Activated CD4-positive, alpha-beta memory T cell treated with anti-CD3 and anti-CD28 coated beads, Interleukin-2, amount 10 ng/mL, durations not matched to agents 7 days and 5 days (primary cell): ENCODE data around the gene HPSE. TPM values are rescaled to one million over a fixed set of nuclear protein-coding genes. Genes with fewer than 3 reads are reported as not detected.

ENCODE experiments used
- CTCF ChIA-PET: fragments of 350-600 bp; sonication (Branson Sonifier 250); formaldehyde crosslinking; loops from one replicate; lab custom pipeline; 2021; ENCODE audit warnings: antibody characterized with exemption, inconsistent platforms; lab: Charles Lee
- POLR2A ChIA-PET: fragments of 350-600 bp; sonication (Branson Sonifier 250); formaldehyde crosslinking; loops from one replicate; lab custom pipeline; 2021; ENCODE audit warnings: antibody characterized with exemption; lab: Charles Lee
- DNase-seq: peaks from one replicate; pipeline ENCODE4 v3.0.0-alpha.2; 2020
- H3K27ac Mint-ChIP-seq: one replicate; pipeline ENCODE4 v1.8.0; 2021; ENCODE audit warnings: mild to moderate bottlenecking, mixed read lengths
- H3K27me3 Mint-ChIP-seq: one replicate; pipeline ENCODE4 v1.8.0; 2021; ENCODE audit warnings: mixed read lengths
- H3K36me3 Mint-ChIP-seq: one replicate; pipeline ENCODE4 v1.8.0; 2021; ENCODE audit warnings: low read depth, mixed read lengths
- H3K4me1 Mint-ChIP-seq: one replicate; pipeline ENCODE4 v1.8.0; 2021; ENCODE audit warnings: mixed read lengths
- H3K4me3 Mint-ChIP-seq: one replicate; pipeline ENCODE4 v1.8.0; 2021; ENCODE audit warnings: mild to moderate bottlenecking, mixed read lengths
- H3K9me3 Mint-ChIP-seq: one replicate; pipeline ENCODE4 v1.8.0; 2021; ENCODE audit warnings: mixed read lengths
- total RNA-seq, 2 experiments: library from RNA; stranded (reverse); gene quantifications; one replicate each; pipeline ENCODE4 v1.2.3, GENCODE V29; 2021

The HPSE gene
- total RNA-seq, 2 experiments from 2014 or later = 30.4 to 32.7 TPM

DNA sequence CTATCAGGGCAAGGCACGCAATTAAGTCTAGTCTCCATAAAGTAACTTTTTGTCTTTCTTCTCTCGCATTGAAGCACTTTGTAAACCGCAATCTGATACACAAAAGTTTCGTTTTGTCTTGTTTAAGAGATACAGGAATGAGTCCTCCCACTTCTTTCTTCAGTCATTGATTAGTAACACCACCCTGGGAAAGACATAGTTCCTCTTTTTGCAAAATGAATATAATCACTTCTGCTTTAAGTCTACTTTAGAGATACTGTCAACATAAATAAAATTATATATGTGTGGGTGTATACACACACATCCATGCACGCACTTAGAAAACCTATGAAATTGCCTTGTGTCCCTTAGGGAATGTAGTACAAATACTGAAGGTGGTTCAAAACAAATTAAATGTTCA, 61.7 kb downstream of the HPSE start:
- ChIA-PET CTCF (interaction anchor here (0.8 to 1.2 kb wide), 2 partner anchors 12 to 117 kb away, joined by 3 to 4 read pairs; partner anchors contain the start of gene COQ2), POLR2A (interaction anchor here (1.0 kb wide), 1 partner anchor 37 kb away, joined by 3 read pairs; no protein-coding TSS in a partner anchor)
- Mint-ChIP-seq H3K9me3 (no peaks in the 10 kb centered on the region), H3K27ac (no peak overlapping the region), H3K4me1 (peaks cover 39% of the 10 kb centered on the region), H3K36me3 (peaks cover 71% of the 10 kb centered on the region), H3K4me3 (no peak overlapping the region), H3K27me3 (no peaks in the 10 kb centered on the region)
- no peak for DNase-seq

DNA sequence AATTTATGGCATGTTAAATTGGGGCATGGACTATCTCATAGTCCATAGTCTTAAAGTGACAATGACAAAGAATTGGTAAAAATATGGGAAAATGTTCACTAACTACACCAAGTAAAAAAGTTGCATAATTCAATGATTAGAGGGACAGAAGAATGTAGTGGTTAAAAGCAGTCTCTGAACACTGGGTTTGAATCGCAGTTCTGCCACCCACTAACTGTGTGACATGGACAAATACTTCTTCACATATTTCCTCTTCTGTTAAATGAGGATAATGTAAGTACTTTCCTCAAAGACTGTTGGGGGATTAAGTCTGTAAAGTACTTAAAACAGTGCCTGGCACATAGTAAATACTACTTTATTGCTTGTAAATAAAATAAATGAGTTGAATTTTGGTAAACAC, 65.4 kb downstream of the HPSE start:
- Mint-ChIP-seq H3K4me3 (no peak overlapping the region), H3K27ac (no peak overlapping the region), H3K27me3 (no peaks in the 10 kb centered on the region), H3K9me3 (no peaks in the 10 kb centered on the region), H3K4me1 (peaks cover 32% of the 10 kb centered on the region), H3K36me3 (peaks cover 49% of the 10 kb centered on the region)
- POLR2A ChIA-PET = interaction anchor here (1.9 kb wide), 1 partner anchor 15 kb away, joined by 5 read pairs; the partner anchor contains the start of gene COQ2
- CTCF ChIA-PET = interaction anchor here (1.0 kb wide), 1 partner anchor 13 kb away, joined by 4 read pairs; no protein-coding TSS in a partner anchor
- DNase-seq = no peak

DNA sequence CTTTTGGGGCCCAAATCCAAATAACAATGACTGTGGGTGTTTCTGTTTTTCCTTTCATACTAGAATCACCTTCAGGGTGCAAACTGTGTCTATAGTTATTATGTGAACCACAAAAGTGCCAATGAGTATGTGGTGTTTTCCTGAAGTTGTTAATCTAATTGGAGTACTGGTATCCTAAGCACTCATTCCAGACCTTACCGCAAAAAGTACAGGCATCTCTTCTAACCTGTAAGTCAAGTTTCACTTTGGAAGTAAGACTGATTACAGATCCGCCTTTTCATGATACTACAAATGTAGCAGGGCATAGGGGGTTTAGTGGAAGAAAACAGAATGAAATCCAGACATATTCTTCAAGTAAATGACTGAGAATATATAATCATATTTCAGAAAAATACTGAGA, 66.2 kb downstream of the HPSE start:
- Mint-ChIP-seq H3K4me3 (no peak overlapping the region), H3K9me3 (no peaks in the 10 kb centered on the region), H3K36me3 (peaks cover 49% of the 10 kb centered on the region), H3K4me1 (peaks cover 32% of the 10 kb centered on the region), H3K27me3 (no peaks in the 10 kb centered on the region), H3K27ac (no peak overlapping the region)
- no peak for DNase-seq
- POLR2A ChIA-PET = interaction anchor here (1.9 to 2.1 kb wide), 2 partner anchors 12 to 16 kb away, joined by 5 to 7 read pairs; partner anchors contain the start of gene COQ2
- CTCF ChIA-PET = interaction anchor here (1.0 to 3.3 kb wide), 4 partner anchors 14 to 187 kb away, joined by 3 to 12 read pairs (median 4); partner anchors contain the start of gene COQ2

DNA sequence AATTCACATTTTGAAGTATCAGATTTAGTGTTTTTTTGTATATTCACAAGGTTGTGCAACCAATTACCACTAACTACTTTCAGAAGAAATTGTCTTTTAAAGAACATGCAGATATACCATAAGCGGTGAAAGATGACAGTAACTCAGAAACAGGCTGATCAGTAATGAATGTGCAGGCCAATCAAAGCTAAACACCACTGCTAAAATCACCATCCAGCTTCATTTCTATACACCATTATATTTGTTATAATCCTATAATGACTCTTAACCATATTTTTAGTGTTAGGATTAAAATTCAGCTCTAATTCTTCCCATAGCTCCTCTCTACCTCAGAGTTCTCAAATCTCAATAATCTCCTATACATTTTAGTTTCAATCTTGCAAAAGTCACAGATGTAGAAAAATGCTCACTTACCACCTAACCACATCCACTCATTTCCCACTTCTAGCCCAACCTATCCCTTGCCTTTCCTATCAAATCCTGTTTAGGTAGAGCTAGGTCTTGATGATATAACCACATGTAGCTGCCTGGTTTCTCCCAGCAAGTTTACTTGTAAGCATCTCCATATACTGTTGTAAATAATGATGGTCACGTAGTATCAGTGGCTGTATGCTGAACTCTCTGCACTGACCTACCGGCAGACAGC, 66.7 kb downstream of the HPSE start:
- Mint-ChIP-seq H3K27ac (no peak overlapping the region), H3K9me3 (no peaks in the 10 kb centered on the region), H3K4me1 (peaks cover 30% of the 10 kb centered on the region), H3K27me3 (no peaks in the 10 kb centered on the region), H3K4me3 (no peak overlapping the region), H3K36me3 (peaks cover 50% of the 10 kb centered on the region)
- CTCF ChIA-PET = interaction anchor here (0.6 to 3.3 kb wide), 7 partner anchors 15 to 223 kb away, joined by 3 to 12 read pairs (median 3); partner anchors contain the start of gene COQ2
- DNase-seq = no peak
- POLR2A ChIA-PET = interaction anchor here (1.9 to 2.1 kb wide), 2 partner anchors 12 to 16 kb away, joined by 5 to 7 read pairs; partner anchors contain the start of gene COQ2

DNA sequence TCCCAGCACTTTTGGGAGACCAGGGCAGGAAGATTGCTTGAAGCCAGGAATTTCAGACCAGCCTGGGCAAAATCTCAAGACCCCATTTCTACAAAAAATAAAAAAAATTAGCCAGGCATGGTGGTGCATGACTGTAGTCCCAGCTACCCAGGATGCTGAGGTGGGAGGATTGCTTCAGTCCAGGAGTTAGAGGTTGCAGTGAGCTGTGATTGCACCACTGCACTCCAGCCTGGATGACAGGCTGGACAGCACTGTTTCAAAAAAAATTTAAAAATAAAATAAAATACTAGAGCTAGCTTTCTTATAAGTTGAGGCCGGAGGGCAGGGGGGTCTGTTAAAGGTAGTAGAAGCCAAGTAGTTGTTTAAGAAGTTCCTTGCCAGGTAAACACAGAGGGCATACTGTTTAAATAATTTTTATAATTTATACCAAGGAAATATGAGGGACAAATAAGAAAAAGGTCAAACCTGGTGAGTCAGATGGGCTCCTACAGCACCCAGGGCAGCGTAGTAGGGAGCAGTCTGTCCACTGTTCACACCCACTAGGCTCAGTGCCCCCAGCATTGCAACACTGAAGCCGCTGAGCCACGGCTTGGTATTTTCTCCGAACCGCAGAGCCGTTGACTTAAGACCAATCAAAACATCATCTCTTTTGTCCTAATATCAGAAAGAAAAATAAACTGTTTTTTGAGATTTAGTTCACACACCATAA, 67.4 kb downstream of the HPSE start:
- POLR2A ChIA-PET = interaction anchor here (1.4 to 2.9 kb wide), 5 partner anchors 13 to 193 kb away, joined by 5 to 9 read pairs (median 6); partner anchors contain the start of gene COQ2
- no peak overlapping the region for H3K27ac Mint-ChIP-seq
- H3K9me3 Mint-ChIP-seq = no peaks in the 10 kb centered on the region
- H3K4me1 Mint-ChIP-seq = peaks cover 24% of the 10 kb centered on the region
- DNase-seq = no peak
- no peaks in the 10 kb centered on the region for H3K27me3 Mint-ChIP-seq
- H3K4me3 Mint-ChIP-seq = no peak overlapping the region
- CTCF ChIA-PET = interaction anchor here (0.6 to 3.3 kb wide), 13 partner anchors 14 to 222 kb away, joined by 3 to 19 read pairs (median 3); partner anchors contain the start of gene COQ2
- H3K36me3 Mint-ChIP-seq = peaks cover 47% of the 10 kb centered on the region

DNA sequence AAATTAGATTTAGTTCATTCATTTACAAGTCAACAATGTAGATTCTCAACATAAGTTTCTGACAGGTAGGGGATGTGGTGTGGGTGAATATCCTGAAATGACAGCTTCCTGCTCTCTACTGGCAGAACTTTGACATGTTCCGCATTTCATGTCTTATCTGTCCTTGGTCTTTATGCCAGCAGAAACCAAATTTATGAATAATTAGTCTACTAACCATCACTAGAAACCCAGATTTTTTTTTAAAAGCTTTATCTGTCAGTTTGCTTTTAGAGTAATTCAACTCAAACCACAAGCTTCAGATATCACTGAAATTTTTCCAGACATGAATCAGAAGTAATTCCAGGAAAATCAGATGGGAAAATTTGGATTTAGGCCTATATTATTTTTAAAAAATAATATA, 68.0 kb downstream of the HPSE start:
- peaks cover 46% of the 10 kb centered on the region for H3K36me3 Mint-ChIP-seq
- no peaks in the 10 kb centered on the region for H3K9me3 Mint-ChIP-seq
- H3K4me3 Mint-ChIP-seq = no peak overlapping the region
- POLR2A ChIA-PET = interaction anchor here (1.4 to 2.9 kb wide), 4 partner anchors 14 to 192 kb away, joined by 5 to 9 read pairs (median 6); partner anchors contain the start of gene COQ2
- peaks cover 24% of the 10 kb centered on the region for H3K4me1 Mint-ChIP-seq
- no peaks in the 10 kb centered on the region for H3K27me3 Mint-ChIP-seq
- H3K27ac Mint-ChIP-seq = no peak overlapping the region
- DNase-seq = no peak
- CTCF ChIA-PET = interaction anchor here (0.9 to 3.3 kb wide), 10 partner anchors 16 to 230 kb away, joined by 3 to 19 read pairs (median 4); partner anchors contain the start of gene COQ2

GRCh38 chr4:83263106-83263505, 71.5 kb downstream of the HPSE start:
- ChIA-PET CTCF (interaction anchor here (0.6 to 4.7 kb wide), 4 partner anchors 21 to 228 kb away, joined by 3 to 56 read pairs (median 4); partner anchors contain the start of genes COPS4 and COQ2), POLR2A (interaction anchor here (1.1 to 1.4 kb wide), 3 partner anchors 179 to 228 kb away, joined by 3 to 4 read pairs (median 3); partner anchors contain the start of gene COPS4)
- Mint-ChIP-seq H3K4me1 (peaks cover 18% of the 10 kb centered on the region), H3K27ac (no peak overlapping the region), H3K36me3 (peaks cover 33% of the 10 kb centered on the region), H3K27me3 (no peaks in the 10 kb centered on the region), H3K9me3 (no peaks in the 10 kb centered on the region), H3K4me3 (no peak overlapping the region)
- no peak for DNase-seq

GRCh38 chr4:83262682-83263081, 72.0 kb downstream of the HPSE start:
- Mint-ChIP-seq H3K36me3 (peaks cover 35% of the 10 kb centered on the region), H3K4me3 (no peak overlapping the region), H3K4me1 (peaks cover 14% of the 10 kb centered on the region), H3K9me3 (no peaks in the 10 kb centered on the region), H3K27me3 (no peaks in the 10 kb centered on the region), H3K27ac (no peak overlapping the region)
- ChIA-PET POLR2A (interaction anchor here (1.1 to 1.4 kb wide), 3 partner anchors 179 to 227 kb away, joined by 3 to 4 read pairs (median 3); partner anchors contain the start of gene COPS4), CTCF (interaction anchor here (0.7 to 4.7 kb wide), 8 partner anchors 12 to 228 kb away, joined by 3 to 56 read pairs (median 4); partner anchors contain the start of genes COPS4 and COQ2)
- no peak for DNase-seq

DNA sequence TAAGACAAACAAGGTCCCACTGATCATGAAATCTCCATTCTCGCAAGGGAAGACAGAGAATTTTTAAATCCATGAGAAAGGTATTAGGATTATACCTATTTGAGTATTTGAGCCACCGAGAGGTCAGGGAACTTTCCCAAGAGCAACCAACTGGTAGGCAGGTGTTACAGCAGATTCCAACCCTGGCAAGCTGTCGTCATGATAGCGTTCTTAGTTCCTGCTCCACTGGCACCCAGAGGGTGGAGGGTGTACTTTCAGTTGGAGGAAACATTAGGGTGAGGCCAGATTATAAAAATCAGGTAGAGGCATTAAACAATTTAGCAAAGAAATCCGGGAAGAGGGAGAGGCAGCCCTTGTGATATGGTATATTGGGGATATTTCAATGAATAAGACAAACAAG, 73.3 kb downstream of the HPSE start:
- POLR2A ChIA-PET = no interaction called here
- Mint-ChIP-seq H3K9me3 (no peaks in the 10 kb centered on the region), H3K4me3 (no peak overlapping the region), H3K27ac (no peak overlapping the region), H3K4me1 (peaks cover 5% of the 10 kb centered on the region), H3K36me3 (peaks cover 36% of the 10 kb centered on the region), H3K27me3 (no peaks in the 10 kb centered on the region)
- no peak for DNase-seq
- CTCF ChIA-PET = interaction anchor here (1.0 to 4.7 kb wide), 19 partner anchors 8 to 226 kb away, joined by 4 to 56 read pairs (median 6); partner anchors contain the start of genes COPS4, COQ2 and PLAC8

DNA sequence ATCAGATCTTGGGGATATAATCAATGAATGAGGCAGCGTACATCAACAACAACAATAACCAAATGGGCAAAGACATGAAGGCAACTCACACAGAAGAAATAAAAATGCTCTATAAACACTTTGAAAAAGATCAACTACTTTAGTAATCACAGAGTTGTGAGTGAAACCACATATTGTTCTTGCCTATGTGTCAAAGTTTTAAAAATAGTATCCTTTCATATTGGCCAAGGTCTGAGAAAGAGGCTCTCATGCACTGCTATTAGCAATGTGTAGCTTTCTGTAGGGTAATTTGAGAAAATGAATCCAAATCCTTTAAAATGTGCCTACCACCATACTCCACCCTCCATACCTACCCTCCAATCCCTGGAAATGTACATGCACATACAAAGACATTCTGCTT, 75.1 kb downstream of the HPSE start:
- H3K27ac Mint-ChIP-seq = no peak overlapping the region
- ChIA-PET POLR2A (no interaction called here), CTCF (interaction anchor here (0.8 to 4.7 kb wide), 11 partner anchors 9 to 538 kb away, joined by 3 to 56 read pairs (median 9); partner anchors contain the start of genes COQ2 and PLAC8)
- H3K4me1 Mint-ChIP-seq = peaks cover 5% of the 10 kb centered on the region
- DNase-seq = no peak
- H3K9me3 Mint-ChIP-seq = no peaks in the 10 kb centered on the region
- no peak overlapping the region for H3K4me3 Mint-ChIP-seq
- H3K27me3 Mint-ChIP-seq = no peaks in the 10 kb centered on the region
- H3K36me3 Mint-ChIP-seq = peaks cover 33% of the 10 kb centered on the region

DNA sequence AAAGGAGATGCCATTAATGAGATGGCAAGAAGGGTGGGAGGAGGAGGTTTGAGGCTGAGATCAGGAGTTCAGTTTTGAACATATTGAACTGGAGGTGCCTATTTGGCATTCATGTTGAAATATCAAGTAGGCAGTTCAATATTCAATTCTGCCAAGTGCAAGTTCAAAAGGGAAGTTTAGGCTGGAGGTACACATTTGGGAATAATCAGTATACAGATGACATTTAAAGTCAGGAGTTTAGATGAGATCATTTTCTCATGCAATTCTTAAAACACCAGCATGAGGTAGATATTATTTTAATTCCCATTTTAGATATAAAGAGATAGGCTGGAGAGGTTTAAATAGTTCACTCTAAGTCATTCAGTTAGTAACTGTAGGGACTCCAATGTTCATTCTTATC, 76.2 kb downstream of the HPSE start:
- ChIA-PET CTCF (interaction anchor here (4.7 kb wide), 1 partner anchor 183 kb away, joined by 56 read pairs; no protein-coding TSS in a partner anchor), POLR2A (no interaction called here)

GRCh38 chr4:83257811-83258210, 76.8 kb downstream of the HPSE start:
- H3K4me1 Mint-ChIP-seq = peaks cover 10% of the 10 kb centered on the region
- H3K27ac Mint-ChIP-seq = no peak overlapping the region
- H3K36me3 Mint-ChIP-seq = peaks cover 25% of the 10 kb centered on the region
- POLR2A ChIA-PET = no interaction called here
- no peak overlapping the region for H3K4me3 Mint-ChIP-seq
- peaks cover 3% of the 10 kb centered on the region for H3K27me3 Mint-ChIP-seq
- no peak for DNase-seq
- CTCF ChIA-PET = interaction anchor here (0.6 kb wide), 1 partner anchor 241 kb away, joined by 3 read pairs; no protein-coding TSS in a partner anchor
- H3K9me3 Mint-ChIP-seq = no peaks in the 10 kb centered on the region

More for the DNA sequence above, 76.2 kb downstream of the HPSE start:
- peaks cover 30% of the 10 kb centered on the region for H3K36me3 Mint-ChIP-seq
- no peaks in the 10 kb centered on the region for H3K9me3 Mint-ChIP-seq
- H3K4me3 Mint-ChIP-seq = no peak overlapping the region
- peaks cover 5% of the 10 kb centered on the region for H3K4me1 Mint-ChIP-seq
- DNase-seq = no peak
- no peak overlapping the region for H3K27ac Mint-ChIP-seq
- no peaks in the 10 kb centered on the region for H3K27me3 Mint-ChIP-seq
